Measurements from ENCODE around the gene TFDP2. TPM values are rescaled to one million over a fixed set of nuclear protein-coding genes. Genes with fewer than 3 reads are reported as not detected.

Gene TFDP2
- total RNA-seq, 4 donors from 2014 or later = 41.9 to 134 (median 47.3) TPM

GRCh38 chr3:141998669-141999290, 150.6 kb downstream of the TFDP2 start:
- no peak for TF ChIP-seq EP300 (IDR thresholded peaks at IDR 0.05)
- TF ChIP-seq POLR2A (IDR thresholded peaks at IDR 0.05; ENCODE audit: low read depth) = no peak
- TF ChIP-seq POLR2AphosphoS5 (IDR thresholded peaks at IDR 0.05) = no peak
- TF ChIP-seq, protein P1, sequence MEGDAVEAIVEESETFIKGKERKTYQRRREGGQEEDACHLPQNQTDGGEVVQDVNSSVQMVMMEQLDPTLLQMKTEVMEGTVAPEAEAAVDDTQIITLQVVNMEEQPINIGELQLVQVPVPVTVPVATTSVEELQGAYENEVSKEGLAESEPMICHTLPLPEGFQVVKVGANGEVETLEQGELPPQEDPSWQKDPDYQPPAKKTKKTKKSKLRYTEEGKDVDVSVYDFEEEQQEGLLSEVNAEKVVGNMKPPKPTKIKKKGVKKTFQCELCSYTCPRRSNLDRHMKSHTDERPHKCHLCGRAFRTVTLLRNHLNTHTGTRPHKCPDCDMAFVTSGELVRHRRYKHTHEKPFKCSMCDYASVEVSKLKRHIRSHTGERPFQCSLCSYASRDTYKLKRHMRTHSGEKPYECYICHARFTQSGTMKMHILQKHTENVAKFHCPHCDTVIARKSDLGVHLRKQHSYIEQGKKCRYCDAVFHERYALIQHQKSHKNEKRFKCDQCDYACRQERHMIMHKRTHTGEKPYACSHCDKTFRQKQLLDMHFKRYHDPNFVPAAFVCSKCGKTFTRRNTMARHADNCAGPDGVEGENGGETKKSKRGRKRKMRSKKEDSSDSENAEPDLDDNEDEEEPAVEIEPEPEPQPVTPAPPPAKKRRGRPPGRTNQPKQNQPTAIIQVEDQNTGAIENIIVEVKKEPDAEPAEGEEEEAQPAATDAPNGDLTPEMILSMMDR (IDR thresholded peaks at IDR 0.05) = peak; percentile 36 to 45 (median 40)
- Histone ChIP-seq H3K4me1 (peaks cover 3 to 35% (median 15%) of the 10 kb centered on the region in 4 donors), H3K36me3 (no peaks in the 10 kb centered on the region), H3K27ac (replicated peaks in 1 of 4) (no peak overlapping the region), H3K4me3 (no peak overlapping the region), H3K9me3 (no peaks in the 10 kb centered on the region), H3K27me3 (no peaks in the 10 kb centered on the region)
- intact Hi-C loops (cut with DNase I) = no loop called here
- no peak for DNase-seq (ENCODE audit: extremely low spot score)
- 67% methylated on average over 4 of the region's 4 CpGs for WGBS

GRCh38 chr3:141996437-141996836, 152.9 kb downstream of the TFDP2 start:
- H3K27ac ChIP-seq (replicated peaks in 1 of 4) = no peak overlapping the region
- no peak for DNase-seq (ENCODE audit: extremely low spot score)
- H3K36me3 ChIP-seq = peaks cover 0 to 7% (median 0%) of the 10 kb centered on the region in 4 donors
- peaks cover 3 to 46% (median 15%) of the 10 kb centered on the region in 4 donors for H3K4me1 ChIP-seq
- intact Hi-C loops (cut with DNase I) = no loop called here
- no peaks in the 10 kb centered on the region for H3K9me3 ChIP-seq
- no peak overlapping the region for H3K4me3 ChIP-seq
- no peaks in the 10 kb centered on the region for H3K27me3 ChIP-seq
- TF ChIP-seq, protein P1 (IDR thresholded peaks at IDR 0.05) = no peak
- TF ChIP-seq EP300 (IDR thresholded peaks at IDR 0.05) = no peak
- TF ChIP-seq POLR2A (IDR thresholded peaks at IDR 0.05; ENCODE audit: low read depth) = no peak
- TF ChIP-seq POLR2AphosphoS5 (IDR thresholded peaks at IDR 0.05) = no peak

- H3K4me1 ChIP-seq = peaks cover 3 to 46% (median 15%) of the 10 kb centered on the region in 4 donors
- no peak overlapping the region for H3K4me3 ChIP-seq
- no peak overlapping the region for H3K27ac ChIP-seq (replicated peaks in 1 of 4)
- TF ChIP-seq POLR2A (IDR thresholded peaks at IDR 0.05; ENCODE audit: low read depth) = no peak
- TF ChIP-seq, protein P1 (IDR thresholded peaks at IDR 0.05) = no peak
- TF ChIP-seq POLR2AphosphoS5 (IDR thresholded peaks at IDR 0.05) = no peak
- TF ChIP-seq EP300 (IDR thresholded peaks at IDR 0.05) = no peak
- H3K9me3 ChIP-seq = no peaks in the 10 kb centered on the region
- no peak for DNase-seq (ENCODE audit: extremely low spot score)
- intact Hi-C loops (cut with DNase I) = no loop called here
- H3K36me3 ChIP-seq = peaks cover 0 to 7% (median 0%) of the 10 kb centered on the region in 4 donors
- no peaks in the 10 kb centered on the region for H3K27me3 ChIP-seq
These were observed 154.5 kb downstream of the TFDP2 start for GRCh38 chr3:141994856-141995255.

DNA sequence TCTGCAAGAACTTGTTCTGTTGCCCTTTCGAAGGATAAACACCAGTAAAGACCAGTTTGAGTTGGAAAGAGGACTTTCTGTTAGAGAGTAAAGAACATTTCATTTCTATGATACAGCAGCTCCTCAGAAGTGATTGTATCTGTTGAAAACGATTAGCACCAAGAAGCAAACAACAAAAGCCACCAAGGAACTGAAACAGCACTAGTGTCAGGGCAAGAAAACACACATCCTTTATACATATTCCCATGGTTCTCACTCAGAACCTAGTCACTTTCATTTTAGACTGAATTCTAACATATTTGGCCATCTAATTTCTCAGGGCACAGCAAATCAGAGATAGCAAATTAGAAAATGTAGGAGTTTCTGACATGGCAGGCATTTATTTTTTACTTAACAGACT, 156.8 kb downstream of the TFDP2 start:
- intact Hi-C loops (cut with DNase I) = no loop called here
- no peak for DNase-seq (ENCODE audit: extremely low spot score)
- TF ChIP-seq POLR2A (IDR thresholded peaks at IDR 0.05; ENCODE audit: low read depth) (no peak), POLR2AphosphoS5 (IDR thresholded peaks at IDR 0.05) (no peak), EP300 (IDR thresholded peaks at IDR 0.05) (no peak)
- TF ChIP-seq, protein P1 (IDR thresholded peaks at IDR 0.05) = no peak
- H3K9me3 ChIP-seq = no peaks in the 10 kb centered on the region
- H3K27me3 ChIP-seq = no peaks in the 10 kb centered on the region
- no peak overlapping the region for H3K27ac ChIP-seq (replicated peaks in 1 of 4)
- WGBS = 73% methylated on average over 2 of the region's 2 CpGs
- peaks cover 0 to 7% (median 0%) of the 10 kb centered on the region in 4 donors for H3K36me3 ChIP-seq
- H3K4me3 ChIP-seq = no peak overlapping the region
- H3K4me1 ChIP-seq = peaks cover 3 to 46% (median 15%) of the 10 kb centered on the region in 4 donors

Measured in esophagus muscularis mucosa (tissue), 4 donors.